ENCODE data around the gene ADGRF1.

DNA sequence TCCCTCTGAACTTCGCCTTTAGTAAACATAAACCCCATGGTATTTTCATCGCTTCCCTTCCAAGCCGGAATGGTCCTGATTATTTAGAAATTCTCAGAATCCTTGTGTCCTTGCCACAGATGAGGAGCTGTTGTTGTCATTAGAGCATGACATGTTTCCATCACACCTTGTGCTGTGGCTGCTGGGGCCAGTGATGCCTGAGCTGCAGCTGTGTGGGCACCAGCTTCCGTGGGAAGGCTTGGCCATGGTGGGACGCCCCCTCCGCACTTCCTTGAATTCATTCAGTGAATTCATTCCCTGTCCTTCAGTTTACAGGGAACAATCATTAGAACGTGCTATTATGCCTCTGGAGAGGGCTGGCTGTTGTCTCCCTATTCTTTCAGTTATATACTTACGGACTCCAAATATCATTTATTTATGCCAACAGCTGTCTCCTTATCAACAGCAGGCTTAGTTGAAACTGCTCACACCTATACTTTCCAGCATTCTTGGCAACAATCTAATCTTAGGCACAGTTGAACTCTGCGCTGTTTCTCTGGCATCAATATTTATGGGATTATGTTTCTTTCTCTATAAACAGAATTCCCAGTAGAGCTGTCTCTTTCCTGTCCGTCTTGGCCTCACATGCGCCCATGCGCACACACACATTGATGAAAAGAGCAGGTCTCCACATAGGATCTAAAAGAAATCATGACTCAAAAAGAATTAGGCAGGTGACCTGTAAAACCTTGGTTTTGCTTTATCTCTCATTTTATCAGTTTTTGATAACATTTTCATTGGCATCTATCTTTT, 9.0 kb downstream of the ADGRF1 start:
- TF ChIP-seq, protein P1, sequence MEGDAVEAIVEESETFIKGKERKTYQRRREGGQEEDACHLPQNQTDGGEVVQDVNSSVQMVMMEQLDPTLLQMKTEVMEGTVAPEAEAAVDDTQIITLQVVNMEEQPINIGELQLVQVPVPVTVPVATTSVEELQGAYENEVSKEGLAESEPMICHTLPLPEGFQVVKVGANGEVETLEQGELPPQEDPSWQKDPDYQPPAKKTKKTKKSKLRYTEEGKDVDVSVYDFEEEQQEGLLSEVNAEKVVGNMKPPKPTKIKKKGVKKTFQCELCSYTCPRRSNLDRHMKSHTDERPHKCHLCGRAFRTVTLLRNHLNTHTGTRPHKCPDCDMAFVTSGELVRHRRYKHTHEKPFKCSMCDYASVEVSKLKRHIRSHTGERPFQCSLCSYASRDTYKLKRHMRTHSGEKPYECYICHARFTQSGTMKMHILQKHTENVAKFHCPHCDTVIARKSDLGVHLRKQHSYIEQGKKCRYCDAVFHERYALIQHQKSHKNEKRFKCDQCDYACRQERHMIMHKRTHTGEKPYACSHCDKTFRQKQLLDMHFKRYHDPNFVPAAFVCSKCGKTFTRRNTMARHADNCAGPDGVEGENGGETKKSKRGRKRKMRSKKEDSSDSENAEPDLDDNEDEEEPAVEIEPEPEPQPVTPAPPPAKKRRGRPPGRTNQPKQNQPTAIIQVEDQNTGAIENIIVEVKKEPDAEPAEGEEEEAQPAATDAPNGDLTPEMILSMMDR (IDR thresholded peaks at IDR 0.05): no peak
- TF ChIP-seq POLR2AphosphoS5 (IDR thresholded peaks at IDR 0.05): no peak

Measured in transverse colon (tissue), 4 donors.